ENCODE measurements around the gene CPLX4. TPM values are rescaled to one million over a fixed set of nuclear protein-coding genes. Genes with fewer than 3 reads are reported as not detected.

CPLX4 gene
- total and polyA plus RNA-seq, 2 of the 13 experiments (the other 11 are each of a cell fraction or from before 2014, with no cell fraction given) = not detected

DNA sequence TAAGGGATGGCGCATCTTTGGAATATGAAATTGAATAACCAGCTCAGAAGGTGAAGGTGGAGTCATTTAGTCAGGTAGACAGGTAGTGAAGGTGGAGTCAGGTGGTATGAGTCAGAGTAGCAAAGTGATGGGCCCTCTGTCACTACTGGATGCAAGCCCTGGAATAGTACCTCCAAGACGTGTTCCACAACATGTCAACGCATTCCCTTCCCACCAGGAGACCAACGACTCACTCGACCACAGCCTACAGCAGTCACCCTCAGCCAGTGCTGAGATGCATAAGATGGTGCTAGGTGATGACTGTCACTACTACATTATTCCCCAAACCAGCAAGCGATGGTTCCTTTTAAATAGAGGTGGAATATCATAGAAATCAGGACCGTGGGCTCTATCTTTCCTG is 6.8 kb downstream of the CPLX4 start:
- Histone ChIP-seq H3K4me3 (replicated peaks in 1 of 3; ENCODE audit: insufficient read depth in 1 of 3, low read depth in 2 of 3, low read length in 3 of 3) (no peak overlapping the region), H3K9me3 (ENCODE audit: low read length) (no peaks in the 10 kb centered on the region), H3K27ac (ENCODE audit: extremely low read length, insufficient read depth, low read length) (no peak overlapping the region), H2AFZ (ENCODE audit: low read length) (no peak overlapping the region), H3K27me3 (ENCODE audit: control insufficient read depth in 1 of 2, insufficient read depth in 2 of 2, low read length in 2 of 2) (peaks cover 3 to 26% of the 10 kb centered on the region in 2 experiments; a peak in 4 of 5 replicates), H4K20me1 (ENCODE audit: insufficient read depth, low read length) (0 out of 2 replicates have a peak, but pooled peaks cover 3% of the 10 kb centered on the region), H3K79me2 (ENCODE audit: insufficient read depth, low read length) (no peaks in the 10 kb centered on the region), H3K36me3 (replicated peaks in 1 of 2; ENCODE audit: control insufficient read depth in 1 of 2, insufficient read depth in 2 of 2, low read length in 2 of 2) (no peaks in the 10 kb centered on the region), H3K4me1 (ENCODE audit: insufficient read depth, low read length) (0 out of 2 replicates have a peak, but pooled peaks cover 4% of the 10 kb centered on the region), H3K4me2 (ENCODE audit: low read depth, low read length) (no peak overlapping the region), H3K9ac (ENCODE audit: insufficient read depth, low read depth, low read length) (no peak overlapping the region)
- FAIRE-seq (no peak), ATAC-seq (no peak), DNase-seq (ENCODE audit: low spot score) (no peak)
- POLR2A ChIA-PET = no interaction called here
- in situ Hi-C loops (cut with HindIII; ENCODE audit: extremely low pct_ligation_motif_present, low pct_unique_long_range_greater_than_20kb) (no loop called here), intact Hi-C loops (cut with micrococcal nuclease; ENCODE audit: unreplicated experiment) (no loop called here)
- no TSS peak for BruUV-seq (replicated peaks)
- CTCF ChIA-PET (ENCODE audit: low intra/inter-chr PET ratio, low total read pairs) = no interaction called here
- WGBS (ENCODE audit: low lambda C conversion rate) = 0% methylated on average over 7 of the region's 7 CpGs
- TF ChIP-seq ZNF251 (CRISPR knock-in tag; IDR thresholded peaks at IDR 0.05) = no peak
- TF ChIP-seq, protein P1, sequence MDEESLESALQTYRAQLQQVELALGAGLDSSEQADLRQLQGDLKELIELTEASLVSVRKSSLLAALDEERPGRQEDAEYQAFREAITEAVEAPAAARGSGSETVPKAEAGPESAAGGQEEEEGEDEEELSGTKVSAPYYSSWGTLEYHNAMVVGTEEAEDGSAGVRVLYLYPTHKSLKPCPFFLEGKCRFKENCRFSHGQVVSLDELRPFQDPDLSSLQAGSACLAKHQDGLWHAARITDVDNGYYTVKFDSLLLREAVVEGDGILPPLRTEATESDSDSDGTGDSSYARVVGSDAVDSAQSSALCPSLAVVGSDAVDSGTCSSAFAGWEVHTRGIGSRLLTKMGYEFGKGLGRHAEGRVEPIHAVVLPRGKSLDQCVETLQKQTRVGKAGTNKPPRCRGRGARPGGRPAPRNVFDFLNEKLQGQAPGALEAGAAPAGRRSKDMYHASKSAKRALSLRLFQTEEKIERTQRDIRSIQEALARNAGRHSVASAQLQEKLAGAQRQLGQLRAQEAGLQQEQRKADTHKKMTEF (CRISPR knock-in tag; IDR thresholded peaks at IDR 0.05) = no peak
- TF ChIP-seq USF2 (IDR thresholded peaks at IDR 0.05; ENCODE audit: low read depth, low read length) = no peak
- TF ChIP-seq USF2 (CRISPR knock-in tag; IDR thresholded peaks at IDR 0.05; ENCODE audit: borderline replicate concordance) = no peak
- TF ChIP-seq SOX13 (IDR thresholded peaks at IDR 0.05) = no peak
- TF ChIP-seq SOX13 (CRISPR knock-in tag; conservative IDR thresholded peaks at IDR 0.05 in 1 of 2, IDR thresholded peaks at IDR 0.05 in 1 of 2) = no peak
- TF ChIP-seq ZNF781 (CRISPR knock-in tag; IDR thresholded peaks at IDR 0.05; ENCODE audit: borderline replicate concordance, not compliant biosample characterization) = no peak
- TF ChIP-seq, protein P2, sequence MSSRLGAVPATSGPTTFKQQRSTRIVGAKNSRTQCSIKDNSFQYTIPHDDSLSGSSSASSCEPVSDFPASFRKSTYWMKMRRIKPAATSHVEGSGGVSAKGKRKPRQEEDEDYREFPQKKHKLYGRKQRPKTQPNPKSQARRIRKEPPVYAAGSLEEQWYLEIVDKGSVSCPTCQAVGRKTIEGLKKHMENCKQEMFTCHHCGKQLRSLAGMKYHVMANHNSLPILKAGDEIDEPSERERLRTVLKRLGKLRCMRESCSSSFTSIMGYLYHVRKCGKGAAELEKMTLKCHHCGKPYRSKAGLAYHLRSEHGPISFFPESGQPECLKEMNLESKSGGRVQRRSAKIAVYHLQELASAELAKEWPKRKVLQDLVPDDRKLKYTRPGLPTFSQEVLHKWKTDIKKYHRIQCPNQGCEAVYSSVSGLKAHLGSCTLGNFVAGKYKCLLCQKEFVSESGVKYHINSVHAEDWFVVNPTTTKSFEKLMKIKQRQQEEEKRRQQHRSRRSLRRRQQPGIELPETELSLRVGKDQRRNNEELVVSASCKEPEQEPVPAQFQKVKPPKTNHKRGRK (CRISPR knock-in tag; IDR thresholded peaks at IDR 0.05) = no peak
- TF ChIP-seq, protein P3, sequence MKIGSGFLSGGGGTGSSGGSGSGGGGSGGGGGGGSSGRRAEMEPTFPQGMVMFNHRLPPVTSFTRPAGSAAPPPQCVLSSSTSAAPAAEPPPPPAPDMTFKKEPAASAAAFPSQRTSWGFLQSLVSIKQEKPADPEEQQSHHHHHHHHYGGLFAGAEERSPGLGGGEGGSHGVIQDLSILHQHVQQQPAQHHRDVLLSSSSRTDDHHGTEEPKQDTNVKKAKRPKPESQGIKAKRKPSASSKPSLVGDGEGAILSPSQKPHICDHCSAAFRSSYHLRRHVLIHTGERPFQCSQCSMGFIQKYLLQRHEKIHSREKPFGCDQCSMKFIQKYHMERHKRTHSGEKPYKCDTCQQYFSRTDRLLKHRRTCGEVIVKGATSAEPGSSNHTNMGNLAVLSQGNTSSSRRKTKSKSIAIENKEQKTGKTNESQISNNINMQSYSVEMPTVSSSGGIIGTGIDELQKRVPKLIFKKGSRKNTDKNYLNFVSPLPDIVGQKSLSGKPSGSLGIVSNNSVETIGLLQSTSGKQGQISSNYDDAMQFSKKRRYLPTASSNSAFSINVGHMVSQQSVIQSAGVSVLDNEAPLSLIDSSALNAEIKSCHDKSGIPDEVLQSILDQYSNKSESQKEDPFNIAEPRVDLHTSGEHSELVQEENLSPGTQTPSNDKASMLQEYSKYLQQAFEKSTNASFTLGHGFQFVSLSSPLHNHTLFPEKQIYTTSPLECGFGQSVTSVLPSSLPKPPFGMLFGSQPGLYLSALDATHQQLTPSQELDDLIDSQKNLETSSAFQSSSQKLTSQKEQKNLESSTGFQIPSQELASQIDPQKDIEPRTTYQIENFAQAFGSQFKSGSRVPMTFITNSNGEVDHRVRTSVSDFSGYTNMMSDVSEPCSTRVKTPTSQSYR (CRISPR knock-in tag; IDR thresholded peaks at IDR 0.05; ENCODE audit: borderline replicate concordance) = no peak
- no peak for TF ChIP-seq ZNF770 (CRISPR knock-in tag; IDR thresholded peaks at IDR 0.05)
- TF ChIP-seq ZNF883 (CRISPR knock-in tag; IDR thresholded peaks at IDR 0.05; ENCODE audit: not compliant biosample characterization) = no peak
- TF ChIP-seq RCOR2 (CRISPR knock-in tag; IDR thresholded peaks at IDR 0.05) = no peak
- no peak for TF ChIP-seq ZNF44 (CRISPR knock-in tag; IDR thresholded peaks at IDR 0.05)
- TF ChIP-seq RFXAP (CRISPR knock-in tag; IDR thresholded peaks at IDR 0.05; ENCODE audit: borderline replicate concordance) = no peak
- TF ChIP-seq SNRNP70 (IDR thresholded peaks at IDR 0.05; ENCODE audit: low read depth, low read length) = no peak
